CD14-positive monocyte (primary cell): ENCODE data around the gene RAB24. TPM values are rescaled to one million over a fixed set of nuclear protein-coding genes. Genes with fewer than 3 reads are reported as not detected.

Experiments used
- DNase-seq, 3 donors: peaks; one replicate each; pipeline ENCODE4 v3.0.0-alpha.2; 2011 to 2022
- H2AFZ ChIP-seq: 2 replicates; pipeline ENCODE4 v1.6.0; 2012; ENCODE audit warnings: mild to moderate bottlenecking, low read depth, low read length, inconsistent platforms; ENCODE audit not compliant: insufficient read depth, poor library complexity, severe bottlenecking
- H3K27ac ChIP-seq, 2 donors: 1 replicate in 1 of 2; 2 replicates in 1 of 2; pipeline ENCODE4 v1.5.1; 2012 to 2013; ENCODE audit warnings: low read length in 2 of 2, control low read depth in 1 of 2, inconsistent platforms in 1 of 2, low read depth in 1 of 2, mild to moderate bottlenecking in 1 of 2
- H3K27me3 ChIP-seq, 2 donors: one replicate each; pipeline versions ENCODE4 v1.6.0 to v1.6.1; 2011 to 2013; ENCODE audit warnings: low read length in 2 of 2; ENCODE audit not compliant: control insufficient read depth in 2 of 2, insufficient read depth in 2 of 2
- H3K36me3 ChIP-seq, 2 donors: replicated peaks in 1 of 2; 1 replicate in 1 of 2; 2 replicates in 1 of 2; pipeline versions ENCODE4 v1.5.1 to v1.6.1; 2012 to 2013; ENCODE audit warnings: low read length in 2 of 2, control low read depth in 1 of 2, inconsistent platforms in 1 of 2, mild to moderate bottlenecking in 1 of 2; ENCODE audit not compliant: insufficient read depth in 2 of 2, control insufficient read depth in 1 of 2
- H3K4me1 ChIP-seq, 2 donors: 1 replicate in 1 of 2; 2 replicates in 1 of 2; pipeline versions ENCODE4 v1.5.1 to v1.6.1; 2012 to 2013; ENCODE audit warnings: low read length in 2 of 2, control low read depth in 1 of 2, inconsistent platforms in 1 of 2, mild to moderate bottlenecking in 1 of 2, moderate library complexity in 1 of 2; ENCODE audit not compliant: insufficient read depth in 2 of 2, control insufficient read depth in 1 of 2
- H3K4me2 ChIP-seq: replicated peaks from 2 replicates; pipeline ENCODE3; 2012; ENCODE audit warnings: low read length, moderate library complexity, mild to moderate bottlenecking; ENCODE audit not compliant: poor library complexity, severe bottlenecking; ENCODE audit errors: extremely low read depth
- H3K4me3 ChIP-seq, 3 experiments: fragments of 200-600 bp in 1 of 3; sonication (generic) in 1 of 3; replicated peaks in 1 of 3; 1 replicate in 2 of 3; 2 replicates in 1 of 3; pipeline ENCODE4 v1.5.1; 2011 to 2013; ENCODE audit warnings: low read length in 3 of 3, mild to moderate bottlenecking in 3 of 3, control low read depth in 2 of 3, low read depth in 2 of 3, inconsistent platforms in 1 of 3, moderate library complexity in 1 of 3
- H3K79me2 ChIP-seq: 2 replicates; pipeline ENCODE4 v1.6.0; 2012; ENCODE audit warnings: mild to moderate bottlenecking, control low read depth, inconsistent platforms, low read length, moderate library complexity; ENCODE audit not compliant: insufficient read depth
- H3K9ac ChIP-seq: 2 replicates; pipeline ENCODE4 v1.6.0; 2017; ENCODE audit warnings: low read length, mild to moderate bottlenecking; ENCODE audit not compliant: insufficient read depth, poor library complexity, severe bottlenecking
- H3K9me3 ChIP-seq, 2 donors: replicated peaks in 1 of 2; 1 replicate in 1 of 2; 2 replicates in 1 of 2; pipeline versions ENCODE4 v1.5.1 to v1.6.1; 2012 to 2013; ENCODE audit warnings: low read length in 2 of 2, control low read depth in 1 of 2; ENCODE audit not compliant: control insufficient read depth in 1 of 2, insufficient read depth in 1 of 2
- H4K20me1 ChIP-seq: 2 replicates; pipeline ENCODE4 v1.6.0; 2012; ENCODE audit warnings: mild to moderate bottlenecking, low read length, control low read depth, moderate library complexity; ENCODE audit not compliant: insufficient read depth
- H3K27ac Mint-ChIP-seq, 7 donors: one replicate each; pipeline ENCODE4 v1.8.0; 2020; ENCODE audit warnings: mild to moderate bottlenecking in 7 of 7, mixed read lengths in 7 of 7, moderate library complexity in 6 of 7, inconsistent platforms in 2 of 7
- H3K27me3 Mint-ChIP-seq, 3 donors: one replicate each; pipeline ENCODE4 v1.8.0; 2021 to 2022; ENCODE audit warnings: low read depth in 3 of 3, mild to moderate bottlenecking in 3 of 3, mixed read lengths in 3 of 3, moderate library complexity in 3 of 3, inconsistent platforms in 1 of 3
- H3K36me3 Mint-ChIP-seq, 2 donors: one replicate each; pipeline ENCODE4 v1.8.0; 2020; ENCODE audit warnings: mixed read lengths in 2 of 2, inconsistent platforms in 1 of 2, mild to moderate bottlenecking in 1 of 2
- H3K4me1 Mint-ChIP-seq: one replicate; pipeline ENCODE4 v1.8.0; 2020; ENCODE audit warnings: mild to moderate bottlenecking, mixed read lengths
- H3K4me3 Mint-ChIP-seq, 2 donors: one replicate each; pipeline ENCODE4 v1.8.0; 2020; ENCODE audit warnings: mild to moderate bottlenecking in 2 of 2, mixed read lengths in 2 of 2, moderate library complexity in 1 of 2
- H3K9me3 Mint-ChIP-seq, 7 donors: one replicate each; pipeline ENCODE4 v1.8.0; 2020 to 2022; ENCODE audit warnings: mixed read lengths in 7 of 7, mild to moderate bottlenecking in 6 of 7, moderate library complexity in 6 of 7, inconsistent platforms in 2 of 7
- CTCF ChIP-seq: fragments of 200-600 bp; IDR thresholded peaks from one replicate; pipeline ENCODE4 v1.8.0; 2022; ENCODE audit warnings: antibody characterized with exemption, mild to moderate bottlenecking
- WGBS: methylation state at CpG from one replicate; pipeline ENCODE4 v1.1.5; 2013; ENCODE audit warnings: missing lambda C conversion rate; ENCODE audit not compliant: insufficient coverage; 5-methylcytosine and 5-hydroxymethylcytosine counted together
- intact Hi-C, 2 donors: fragments of 100-400 bp; cut with micrococcal nuclease; formaldehyde crosslinking; loops; one replicate each; pipeline versions ENCODE4 v1.15.0 to v1.15.1; 2023
- polyA plus RNA-seq, 3 donors: library from polyadenylated mRNA; depleted of rRNA in 1 of 3; unstranded in 2 of 3; stranded (reverse) in 1 of 3; fragments of 300-500 nt in 2 of 3; fragments of >200 nt in 1 of 3; fragmentation: Illumina TruSeq in 2 of 3; gene quantifications; 1 replicate in 2 of 3; 2 replicates in 1 of 3; pipeline ENCODE4 v1.2.3, GENCODE V29; 2012 to 2021

The RAB24 gene
- polyA plus RNA-seq, 3 donors, result 74.3 to 465 (median 94.4) TPM

- WGBS, result 66% methylated on average over 3 of the region's 9 CpGs
- H3K27ac Mint-ChIP-seq, result peak overlapping the region; percentile 92 to 98 (median 96)
- H3K4me1 Mint-ChIP-seq, result peaks cover 84% of the 10 kb centered on the region
- H4K20me1 ChIP-seq, result peaks cover 30% of the 10 kb centered on the region
- no peak overlapping the region for H3K9ac ChIP-seq
- H3K36me3 ChIP-seq, result peaks cover 26 to 38% of the 10 kb centered on the region in 2 donors
- peak overlapping the region in 1 of 3 experiments; percentile 97 for H3K4me3 ChIP-seq
- peaks cover 0 to 5% (median 0%) of the 10 kb centered on the region in 3 donors for H3K27me3 Mint-ChIP-seq
- peaks cover 52% of the 10 kb centered on the region for H3K79me2 ChIP-seq
- peaks cover 84 to 93% of the 10 kb centered on the region in 2 donors for H3K4me1 ChIP-seq
- no peak for DNase-seq
- intact Hi-C loops, result loop anchor here (5.0 to 10.0 kb wide), 4 partner anchors 162 to 853 kb away; partner anchors contain the start of genes NHP2 (in 1 of the 2), RNF44 (in 1 of the 2) and TMED9 (in 1 of the 2)
- no peaks in the 10 kb centered on the region for H3K9me3 ChIP-seq
- no peaks in the 10 kb centered on the region for H3K9me3 Mint-ChIP-seq
- peaks cover 46 to 63% of the 10 kb centered on the region in 2 donors for H3K36me3 Mint-ChIP-seq
- H3K27ac ChIP-seq, result peak overlapping the region; percentile 74 to 95
- no peak overlapping the region for H2AFZ ChIP-seq
- H3K27me3 ChIP-seq, result no peaks in the 10 kb centered on the region
- no peak for TF ChIP-seq CTCF
- H3K4me3 Mint-ChIP-seq, result peak overlapping the region; percentile 7 to 68
- peak overlapping the region; percentile 88 for H3K4me2 ChIP-seq
These were observed 3.8 kb downstream of the RAB24 start for GRCh38 chr5:177299697-177300096.

- H3K9ac ChIP-seq, result no peak overlapping the region
- peaks cover 42 to 56% of the 10 kb centered on the region in 2 donors for H3K36me3 ChIP-seq
- H4K20me1 ChIP-seq, result peaks cover 23% of the 10 kb centered on the region
- Mint-ChIP-seq H3K27me3 (peaks cover 0 to 5% (median 0%) of the 10 kb centered on the region in 3 donors), H3K4me3 (no peak overlapping the region), H3K27ac (peak overlapping the region in 4 of 7 donors; percentile 30 to 96 (median 60)), H3K36me3 (peaks cover 61 to 71% of the 10 kb centered on the region in 2 donors), H3K9me3 (no peaks in the 10 kb centered on the region), H3K4me1 (peaks cover 81% of the 10 kb centered on the region)
- peaks cover 78 to 81% of the 10 kb centered on the region in 2 donors for H3K4me1 ChIP-seq
- H2AFZ ChIP-seq, result no peak overlapping the region
- H3K79me2 ChIP-seq, result peaks cover 36% of the 10 kb centered on the region
- no peak for TF ChIP-seq CTCF
- no peak overlapping the region for H3K27ac ChIP-seq
- no peak overlapping the region for H3K4me2 ChIP-seq
- no peak for DNase-seq
- no peak overlapping the region for H3K4me3 ChIP-seq
- no peaks in the 10 kb centered on the region for H3K27me3 ChIP-seq
- no CpG with 5 or more reads among the region's 2 CpGs for WGBS
- intact Hi-C loops, result no loop called here
- no peaks in the 10 kb centered on the region for H3K9me3 ChIP-seq
These were observed 5.6 kb downstream of the RAB24 start for GRCh38 chr5:177297922-177298321.
